ENCODE data around the gene KCNF1.

KCNF1 gene

GRCh38 chr2:10915236-10915635 is 3.5 kb downstream of the KCNF1 start (continued):
- TF ChIP-seq TSHZ2 (CRISPR knock-in tag; IDR thresholded peaks at IDR 0.05) (no peak), ZC3H10 (CRISPR knock-in tag; IDR thresholded peaks at IDR 0.05) (no peak), PPARA (CRISPR knock-in tag; IDR thresholded peaks at IDR 0.05; ENCODE audit: borderline replicate concordance) (no peak), RARB (CRISPR knock-in tag; IDR thresholded peaks at IDR 0.05) (no peak), GLIS3 (CRISPR knock-in tag; IDR thresholded peaks at IDR 0.05) (no peak), BACH2 (CRISPR knock-in tag; IDR thresholded peaks at IDR 0.05; ENCODE audit: borderline replicate concordance) (no peak), TCF4 (CRISPR knock-in tag; IDR thresholded peaks at IDR 0.05; ENCODE audit: borderline replicate concordance) (no peak), ZNF565 (CRISPR knock-in tag; conservative IDR thresholded peaks at IDR 0.05; ENCODE audit: low read depth) (no peak), ZNF70 (CRISPR knock-in tag; IDR thresholded peaks at IDR 0.05) (no peak), ARNTL (CRISPR knock-in tag; IDR thresholded peaks at IDR 0.05; ENCODE audit: borderline replicate concordance, low read depth) (no peak), ZNF8 (CRISPR knock-in tag; IDR thresholded peaks at IDR 0.05) (no peak), ESRRG (CRISPR knock-in tag; IDR thresholded peaks at IDR 0.05) (no peak), CREB5 (CRISPR knock-in tag; IDR thresholded peaks at IDR 0.05; ENCODE audit: low read depth) (no peak)

- TF ChIP-seq SNAI2 (CRISPR knock-in tag; IDR thresholded peaks at IDR 0.05) (no peak), CREB5 (CRISPR knock-in tag; IDR thresholded peaks at IDR 0.05; ENCODE audit: low read depth) (no peak), ARNTL (CRISPR knock-in tag; IDR thresholded peaks at IDR 0.05; ENCODE audit: borderline replicate concordance, low read depth) (no peak), CSRNP3 (CRISPR knock-in tag; IDR thresholded peaks at IDR 0.05) (no peak), TCF4 (CRISPR knock-in tag; IDR thresholded peaks at IDR 0.05; ENCODE audit: borderline replicate concordance) (no peak)
Observed at GRCh38 chr2:10915731-10916276, 4.1 kb downstream of the KCNF1 start.

GRCh38 chr2:10916953-10917352 is 5.2 kb downstream of the KCNF1 start:
- no peak for TF ChIP-seq ZNF70 (CRISPR knock-in tag; IDR thresholded peaks at IDR 0.05)
- ATAC-seq, result no peak

More at GRCh38 chr2:10915731-10916276, 4.1 kb downstream of the KCNF1 start:
- ATAC-seq, result no peak

GRCh38 chr2:10917927-10918326 is 6.2 kb downstream of the KCNF1 start:
- ATAC-seq, result no peak
- no peak for TF ChIP-seq TSHZ2 (CRISPR knock-in tag; IDR thresholded peaks at IDR 0.05)
- TF ChIP-seq ZNF8 (CRISPR knock-in tag; IDR thresholded peaks at IDR 0.05), result no peak
- no peak for TF ChIP-seq CSRNP3 (CRISPR knock-in tag; IDR thresholded peaks at IDR 0.05)
- TF ChIP-seq ZFP30 (CRISPR knock-in tag; IDR thresholded peaks at IDR 0.05), result no peak
- TF ChIP-seq OSR1 (CRISPR knock-in tag; IDR thresholded peaks at IDR 0.05), result no peak
- TF ChIP-seq CREB5 (CRISPR knock-in tag; IDR thresholded peaks at IDR 0.05; ENCODE audit: low read depth), result no peak
- TF ChIP-seq POU6F1 (CRISPR knock-in tag; IDR thresholded peaks at IDR 0.05; ENCODE audit: borderline replicate concordance, low read depth), result no peak
- no peak for TF ChIP-seq ZNF70 (CRISPR knock-in tag; IDR thresholded peaks at IDR 0.05)
- TF ChIP-seq ISL1 (CRISPR knock-in tag; IDR thresholded peaks at IDR 0.05), result no peak
- no peak for TF ChIP-seq CSDC2 (CRISPR knock-in tag; IDR thresholded peaks at IDR 0.05)
- no peak for TF ChIP-seq ESRRG (CRISPR knock-in tag; IDR thresholded peaks at IDR 0.05)
- TF ChIP-seq ZFP3 (CRISPR knock-in tag; IDR thresholded peaks at IDR 0.05), result no peak
- no peak for TF ChIP-seq TCF4 (CRISPR knock-in tag; IDR thresholded peaks at IDR 0.05; ENCODE audit: borderline replicate concordance)
- no peak for TF ChIP-seq ZC3H10 (CRISPR knock-in tag; IDR thresholded peaks at IDR 0.05)

Measured in SK-N-SH treated with all-trans-retinoic acid at 6 μM for 48 hours (cell line).